ELF-1 (cell line): Measurements from ENCODE around the gene ADGRL2.
"Not testable (repeated sequence)": the region's sequence is repeated elsewhere in the genome, so short reads cannot be mapped to it uniquely, and the experiment has no call there.

Source experiments
- DNase-seq: peaks from one replicate; pipeline ENCODE4 v3.0.0-alpha.2; 2016; ENCODE audit warnings: low read depth, low spot score

The ADGRL2 gene

GRCh38 chr1:81847063-81847462, 46.3 kb downstream of the ADGRL2 start:
- DNase-seq, result no peak

GRCh38 chr1:81848880-81849682, 48.3 kb downstream of the ADGRL2 start:
- peak; percentile 19 for DNase-seq

DNA sequence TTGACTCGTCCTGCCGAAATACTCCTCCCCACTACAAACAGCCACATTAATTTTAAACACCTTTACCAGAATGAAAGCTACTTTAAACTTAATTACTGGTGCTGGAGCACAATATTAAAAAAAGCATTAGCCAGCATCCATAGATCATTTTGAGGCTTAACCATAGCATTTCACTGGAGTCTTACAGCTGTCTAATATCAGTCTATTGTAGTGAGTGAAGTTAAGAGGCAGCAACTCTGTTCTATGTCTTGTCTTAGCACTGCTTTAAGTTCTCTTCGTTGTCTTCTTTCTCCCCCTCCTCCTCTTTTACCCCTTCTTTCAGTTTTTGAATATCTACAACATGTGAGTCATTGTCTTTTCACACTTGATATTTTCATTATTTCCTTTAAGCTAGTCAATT, 49.3 kb downstream of the ADGRL2 start:
- DNase-seq, result no peak

- no peak for DNase-seq
Observed at GRCh38 chr1:81850495-81850894, 49.8 kb downstream of the ADGRL2 start.

DNA sequence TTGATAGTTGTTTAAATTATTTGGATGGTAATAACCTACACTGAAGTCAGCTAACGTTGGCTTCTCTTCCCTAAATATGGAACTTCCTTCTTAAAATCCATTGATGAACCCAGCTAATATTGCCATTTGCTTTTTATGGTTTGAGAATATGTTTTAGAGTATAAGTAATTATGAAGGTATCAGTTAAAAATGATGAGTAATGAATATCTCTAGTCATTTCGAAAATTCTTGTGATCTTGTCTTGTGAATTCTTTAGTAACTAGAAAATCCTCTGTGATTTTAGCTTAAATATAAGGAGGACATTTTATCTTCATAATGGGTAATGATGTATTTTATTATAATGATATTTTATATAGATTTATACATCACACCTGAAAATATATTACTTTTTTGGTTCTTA, 50.5 kb downstream of the ADGRL2 start:
- DNase-seq, result no peak

DNA sequence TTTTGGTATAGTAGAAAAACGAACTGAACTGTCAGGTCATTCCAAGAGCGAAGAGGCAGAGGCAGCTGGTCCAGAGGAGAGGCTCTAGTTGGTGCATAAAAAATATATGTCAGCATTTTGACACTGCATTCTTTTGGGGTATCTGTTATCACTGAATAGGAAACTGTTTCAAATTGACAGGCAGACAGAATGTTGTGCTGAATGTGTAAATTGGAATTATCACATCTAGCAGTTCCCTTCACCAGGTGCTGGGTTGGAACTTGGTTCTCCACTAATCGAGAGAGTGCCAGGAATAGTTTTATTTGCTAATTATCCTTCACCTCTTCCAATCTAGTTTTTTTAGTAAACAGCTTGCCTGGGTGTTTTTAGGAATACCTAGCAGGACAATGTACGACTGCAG, 52.2 kb downstream of the ADGRL2 start:
- no peak for DNase-seq

DNA sequence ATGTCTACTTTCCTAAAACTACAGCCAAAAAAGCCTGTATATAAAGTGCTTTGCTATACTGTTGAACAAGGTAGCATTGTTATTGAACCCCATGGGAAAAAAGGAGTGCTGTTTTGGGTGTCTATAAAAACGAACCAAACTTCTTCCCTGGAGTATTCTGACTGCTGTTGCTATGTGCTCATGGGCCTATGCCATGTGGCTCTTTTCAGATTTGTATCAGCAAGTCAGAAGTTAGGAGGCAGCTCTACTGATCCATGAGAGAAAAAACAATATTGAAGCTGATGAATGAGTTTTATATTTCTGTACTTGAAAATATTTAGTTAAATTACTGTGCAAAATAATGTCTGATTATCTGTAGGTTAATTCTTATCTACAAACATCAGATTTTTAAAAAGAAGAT, 66.5 kb downstream of the ADGRL2 start:
- DNase-seq, result no peak

DNA sequence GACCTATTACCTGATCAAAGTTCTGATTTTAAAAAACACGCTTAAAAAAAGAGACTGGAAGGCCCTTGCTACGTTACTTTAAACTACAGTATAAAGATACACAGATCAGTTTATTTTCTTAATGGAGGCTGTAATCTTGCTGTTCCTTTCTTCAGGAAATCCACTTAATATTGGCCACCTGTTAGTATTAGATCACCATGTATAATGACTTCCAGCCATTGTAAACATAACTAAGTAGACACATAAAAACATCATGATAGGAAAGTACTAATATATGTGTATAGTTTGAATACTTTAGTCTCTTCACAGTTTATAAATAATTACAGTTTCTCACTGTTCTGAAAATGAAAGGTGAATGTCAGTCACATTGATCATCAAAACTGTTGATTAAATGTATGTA, 68.6 kb downstream of the ADGRL2 start:
- DNase-seq, result no peak

DNA sequence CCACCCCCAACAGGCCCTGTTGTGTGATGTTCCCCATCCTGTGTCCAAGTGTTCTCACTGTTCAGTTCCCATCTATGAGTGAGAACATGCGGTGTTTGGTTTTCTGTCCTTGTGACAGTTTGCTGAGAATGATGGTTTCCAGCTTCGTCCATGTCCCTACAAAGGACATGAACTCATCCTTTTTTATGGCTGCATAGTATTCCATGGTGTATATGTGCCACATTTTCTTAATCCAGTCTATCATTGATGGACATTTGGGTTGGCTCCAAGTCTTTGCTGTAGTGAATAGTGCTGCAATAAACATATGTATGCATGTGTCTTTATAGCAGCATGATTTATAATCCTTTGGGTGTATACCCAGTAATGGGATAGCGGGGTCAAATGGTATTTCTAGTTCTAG, 70.4 kb downstream of the ADGRL2 start:
- not testable (repeated sequence) for DNase-seq

DNA sequence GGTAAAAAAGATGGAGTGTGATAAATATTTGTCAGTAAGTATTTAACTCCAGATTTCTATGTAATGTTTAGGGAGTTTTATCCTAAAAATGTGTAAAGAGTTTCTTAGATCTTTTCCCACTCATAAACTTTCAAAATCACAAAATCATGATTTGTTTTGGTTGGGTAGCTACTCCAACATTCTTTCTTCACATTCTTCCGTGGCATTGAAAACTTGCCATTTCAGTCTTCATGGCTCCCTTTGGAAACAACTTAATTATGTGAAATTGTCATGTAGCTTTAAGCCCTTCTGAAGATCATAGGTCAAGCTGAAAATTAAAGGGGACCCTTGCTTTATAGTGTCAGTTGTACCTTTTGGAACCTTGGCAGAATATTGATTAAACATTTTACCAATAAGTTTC, 73.2 kb downstream of the ADGRL2 start:
- no peak for DNase-seq

GRCh38 chr1:81874461-81874860, 73.7 kb downstream of the ADGRL2 start:
- DNase-seq, result no peak

DNA sequence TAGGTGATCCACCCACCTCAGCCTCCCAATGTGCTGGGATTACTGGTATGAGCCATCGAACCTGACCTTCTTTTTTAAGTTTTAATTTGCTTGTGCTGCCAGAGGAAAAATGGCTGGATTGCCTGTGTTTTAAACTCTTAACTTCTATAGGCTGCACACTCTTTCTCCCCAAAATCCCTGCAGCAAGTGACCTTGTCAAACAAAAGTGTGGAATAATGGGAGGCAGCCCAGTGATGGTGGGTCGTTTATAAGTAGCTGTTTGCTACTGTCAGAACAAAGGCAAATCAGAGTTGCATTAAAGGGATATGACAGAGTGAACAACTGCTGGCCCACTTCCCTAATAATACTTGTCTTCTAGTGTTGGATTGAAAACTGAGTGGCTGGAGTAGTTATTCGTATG, 74.2 kb downstream of the ADGRL2 start:
- no peak for DNase-seq

- DNase-seq, result no peak
Observed at GRCh38 chr1:81876901-81877733, 76.4 kb downstream of the ADGRL2 start.

DNA sequence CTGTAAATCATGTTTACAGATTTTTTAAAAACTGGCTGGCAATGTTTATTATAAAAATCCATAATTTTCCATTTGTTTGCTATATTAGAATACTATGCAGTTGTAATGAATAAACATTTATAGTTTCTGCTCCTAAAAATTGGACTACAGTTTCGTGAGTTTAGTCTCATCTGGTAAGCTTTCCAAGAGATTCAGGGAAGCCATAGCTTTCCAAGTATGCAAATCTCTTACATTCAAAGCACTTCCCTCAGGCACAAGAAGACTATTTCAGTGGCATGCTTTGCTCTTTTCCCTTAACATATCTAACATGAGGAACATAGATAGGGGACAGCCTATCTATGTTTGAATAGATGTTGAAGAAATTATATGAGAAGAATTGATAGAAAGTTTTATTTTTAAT, 77.2 kb downstream of the ADGRL2 start:
- DNase-seq, result no peak

GRCh38 chr1:81878538-81878937, 77.8 kb downstream of the ADGRL2 start:
- no peak for DNase-seq

- no peak for DNase-seq
Observed at GRCh38 chr1:81880781-81881180, 80.0 kb downstream of the ADGRL2 start.

- no peak for DNase-seq
Observed at GRCh38 chr1:81885291-81885690, 84.6 kb downstream of the ADGRL2 start.

DNA sequence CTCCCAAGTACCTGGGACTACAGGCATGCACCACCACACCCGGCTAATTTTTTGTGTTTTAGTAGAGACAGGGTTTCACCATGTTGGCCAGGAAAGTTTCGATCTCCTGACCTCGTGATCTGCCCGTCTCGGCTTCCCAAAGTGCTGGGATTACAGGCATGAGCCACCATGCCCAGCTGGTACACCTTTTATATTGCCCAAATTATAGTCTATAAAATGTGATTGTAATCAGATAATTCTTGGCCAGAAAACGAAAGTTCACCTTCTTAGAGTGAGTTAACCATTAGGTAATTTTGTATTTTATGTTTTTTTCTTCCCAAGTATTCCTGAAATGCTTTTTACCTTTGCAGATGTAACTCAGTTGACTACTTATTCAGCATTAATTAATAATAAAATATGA, 85.6 kb downstream of the ADGRL2 start:
- DNase-seq, result not testable (repeated sequence)

DNA sequence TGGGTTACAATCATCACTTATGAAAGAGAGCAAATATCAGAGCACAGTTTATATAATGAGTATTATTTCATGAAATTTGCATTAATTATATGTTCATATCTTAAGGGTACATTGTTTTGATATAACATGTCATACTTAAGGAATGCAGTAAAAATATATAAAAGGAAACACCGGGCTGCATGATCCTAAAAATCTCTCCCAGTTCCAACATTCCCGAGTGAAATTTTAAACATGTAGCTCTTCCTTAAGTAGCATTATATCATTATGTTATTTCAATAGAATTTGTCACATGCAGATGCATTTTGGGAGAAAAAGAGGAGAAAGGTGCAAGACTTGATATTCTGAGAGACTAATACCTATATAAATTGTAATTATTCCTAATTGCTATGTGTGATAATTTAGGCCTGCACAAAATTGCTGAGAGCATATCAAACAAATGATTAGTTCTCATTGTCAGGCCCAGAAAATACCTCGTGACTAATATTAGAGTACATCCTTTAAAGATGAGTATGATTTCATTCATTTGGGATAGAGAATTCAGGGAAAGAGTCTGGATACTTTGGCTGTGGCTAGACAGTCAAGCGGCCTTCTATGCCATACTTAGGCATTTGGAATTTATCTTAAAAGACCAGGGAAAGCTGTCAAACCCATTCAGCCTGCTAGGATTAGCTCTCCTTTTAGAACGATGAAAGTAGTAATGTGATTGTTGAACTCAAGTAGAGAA, 86.8 kb downstream of the ADGRL2 start:
- no peak for DNase-seq

DNA sequence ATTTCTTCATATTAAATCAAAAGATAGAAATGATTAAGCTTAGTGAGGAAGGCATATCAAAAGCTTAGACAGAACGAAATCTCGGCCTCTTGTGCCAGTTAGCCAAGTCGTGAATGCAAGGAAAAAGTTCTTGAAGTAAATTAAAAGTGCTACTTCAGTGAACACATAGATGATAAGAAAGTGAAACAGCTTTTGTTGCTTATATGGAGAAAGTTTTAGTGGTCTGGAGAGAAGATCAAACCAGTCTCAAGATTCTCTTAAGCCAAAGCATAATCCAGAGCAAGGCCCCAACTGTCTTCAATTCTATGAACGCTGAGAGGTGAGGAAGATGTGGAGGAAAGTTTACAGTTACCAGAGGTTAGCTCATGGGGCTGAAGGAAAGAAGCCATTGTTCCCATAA, 88.4 kb downstream of the ADGRL2 start:
- no peak for DNase-seq

- no peak for DNase-seq
Observed at GRCh38 chr1:81894867-81895266, 94.1 kb downstream of the ADGRL2 start.

DNA sequence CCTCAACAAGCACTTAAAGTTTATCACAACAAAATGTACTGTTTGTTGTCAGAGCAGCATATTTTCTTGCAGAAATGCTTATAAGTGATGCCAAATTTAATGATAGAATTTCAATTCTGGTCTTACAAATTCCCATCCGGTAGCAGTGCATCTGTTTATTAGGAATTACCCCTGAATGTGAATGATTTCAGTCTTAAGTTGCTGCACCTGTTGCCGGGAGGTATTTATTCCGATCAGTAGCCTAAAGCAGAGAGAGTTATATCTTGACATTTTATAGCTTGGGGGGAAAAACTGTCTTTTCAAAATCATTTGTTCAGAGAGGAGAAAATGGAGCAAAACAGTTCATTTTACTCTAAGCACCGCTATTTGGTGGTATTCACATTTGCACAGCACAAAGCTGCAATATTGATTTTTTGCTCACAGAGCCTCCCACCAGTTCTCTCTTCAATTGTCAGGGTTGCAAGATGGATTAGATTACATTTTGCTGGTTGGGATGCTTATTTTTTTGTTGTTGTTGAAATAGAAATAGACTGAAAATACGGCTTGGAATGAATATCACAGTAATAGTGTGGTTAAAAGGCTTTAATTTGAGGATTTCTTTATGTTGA, 98.6 kb downstream of the ADGRL2 start:
- DNase-seq, result no peak
